WTC11 (cell line): ENCODE data around the gene CAST. TPM values are rescaled to one million over a fixed set of nuclear protein-coding genes. Genes with fewer than 3 reads are reported as not detected.

ENCODE experiments used
- ATAC-seq: fragments of 200-7000 bp; cut with Tn5 transposase; 2 replicates; pipeline ENCODE4 v1.10.0; 2021; ENCODE audit warnings: mild to moderate bottlenecking, moderate library complexity
- CTCF ChIA-PET: fragments of 300-600 bp; sonication (Branson Sonifier 250); formaldehyde crosslinking; loops from one replicate; lab custom pipeline; 2021; ENCODE audit warnings: antibody characterized with exemption; lab: Charles Lee
- POLR2A ChIA-PET: fragments of 350-600 bp; sonication (Branson Sonifier 250); formaldehyde crosslinking; loops from one replicate; lab custom pipeline; 2021; ENCODE audit warnings: antibody characterized with exemption; lab: Charles Lee
- DNase-seq: peaks from one replicate; pipeline ENCODE4 v3.0.0; 2021; ENCODE audit warnings: low spot score
- H3K27ac Mint-ChIP-seq: 2 replicates; pipeline ENCODE4 v1.8.0; 2021; ENCODE audit warnings: mixed read lengths
- H3K27me3 Mint-ChIP-seq: 2 replicates; pipeline ENCODE4 v1.8.0; 2021; ENCODE audit warnings: low read depth, mild to moderate bottlenecking, moderate library complexity, mixed read lengths
- H3K36me3 Mint-ChIP-seq: 2 replicates; pipeline ENCODE4 v1.8.0; 2021; ENCODE audit warnings: mixed read lengths
- H3K4me1 Mint-ChIP-seq: 2 replicates; pipeline ENCODE4 v1.8.0; 2022; ENCODE audit warnings: mixed read lengths
- H3K4me3 Mint-ChIP-seq: 2 replicates; pipeline ENCODE4 v1.8.0; 2021; ENCODE audit warnings: mild to moderate bottlenecking, moderate library complexity, mixed read lengths
- H3K9me3 Mint-ChIP-seq: 2 replicates; pipeline ENCODE4 v1.8.0; 2021; ENCODE audit warnings: mixed read lengths
- AR ChIP-seq: fragments of 250-450 bp; sonication (Bioruptor Pico); IDR thresholded peaks from 2 replicates; pipeline ENCODE4 v1.9.0; 2021; ENCODE audit warnings: mild to moderate bottlenecking
- ATF6 ChIP-seq: sonication (generic); formaldehyde crosslinking; IDR thresholded peaks from 2 replicates; pipeline ENCODE4 v1.8.1; 2023; ENCODE audit warnings: mild to moderate bottlenecking, missing genetic modification reagents
- CBFB ChIP-seq: sonication (generic); formaldehyde crosslinking; IDR thresholded peaks from 2 replicates; pipeline ENCODE4 v1.8.1; 2022; ENCODE audit warnings: mild to moderate bottlenecking, low read depth, missing genetic modification reagents
- CREM ChIP-seq: sonication (generic); formaldehyde crosslinking; IDR thresholded peaks from 2 replicates; pipeline ENCODE4 v1.8.1; 2022; ENCODE audit warnings: mild to moderate bottlenecking, missing genetic modification reagents, moderate library complexity
- EMX1 ChIP-seq: fragments of 250-450 bp; sonication (Bioruptor Pico); IDR thresholded peaks from 2 replicates; pipeline ENCODE4 v1.8.0; 2021; ENCODE audit warnings: mild to moderate bottlenecking
- ETV6 ChIP-seq: sonication (generic); formaldehyde crosslinking; IDR thresholded peaks from 2 replicates; pipeline ENCODE4 v1.8.1; 2022; ENCODE audit warnings: mild to moderate bottlenecking, missing genetic modification reagents
- GABPB1 ChIP-seq: sonication (generic); formaldehyde crosslinking; IDR thresholded peaks from 2 replicates; pipeline ENCODE4 v1.8.1; 2023; ENCODE audit warnings: mild to moderate bottlenecking, missing genetic modification reagents
- GRHL2 ChIP-seq: fragments of 250-450 bp; sonication (Bioruptor Pico); IDR thresholded peaks from 2 replicates; pipeline ENCODE4 v1.8.0; 2022; ENCODE audit warnings: mild to moderate bottlenecking, moderate library complexity; ENCODE audit not compliant: insufficient replicate concordance, severe bottlenecking
- JUN ChIP-seq: sonication (generic); formaldehyde crosslinking; IDR thresholded peaks from 2 replicates; pipeline ENCODE4 v1.8.0; 2023; ENCODE audit warnings: mild to moderate bottlenecking, missing genetic modification reagents
- NR1H2 ChIP-seq: sonication (generic); formaldehyde crosslinking; IDR thresholded peaks from 2 replicates; pipeline ENCODE4 v1.9.0; 2021; ENCODE audit warnings: mild to moderate bottlenecking, moderate library complexity, missing genetic modification reagents
- NR2C2 ChIP-seq: sonication (generic); formaldehyde crosslinking; IDR thresholded peaks from 2 replicates; pipeline ENCODE4 v1.8.0; 2022; ENCODE audit warnings: mild to moderate bottlenecking, missing genetic modification reagents
- TEAD4 ChIP-seq: sonication (generic); formaldehyde crosslinking; IDR thresholded peaks from 2 replicates; pipeline ENCODE4 v1.8.0; 2022; ENCODE audit warnings: mild to moderate bottlenecking, missing genetic modification reagents
- TP53 ChIP-seq: sonication (generic); formaldehyde crosslinking; IDR thresholded peaks from 2 replicates; pipeline ENCODE4 v1.8.1; 2023; ENCODE audit warnings: mild to moderate bottlenecking, missing genetic modification reagents
- ZBTB21 ChIP-seq: sonication (generic); formaldehyde crosslinking; IDR thresholded peaks from 2 replicates; pipeline ENCODE4 v1.8.1; 2023; ENCODE audit warnings: mild to moderate bottlenecking, missing genetic modification reagents, borderline replicate concordance
- ZNF138 ChIP-seq: sonication (generic); formaldehyde crosslinking; conservative IDR thresholded peaks from 2 replicates; pipeline ENCODE4 v1.8.1; 2022; ENCODE audit warnings: mild to moderate bottlenecking, moderate library complexity, missing genetic modification reagents
- ZNF219 ChIP-seq: sonication (generic); formaldehyde crosslinking; IDR thresholded peaks from 2 replicates; pipeline ENCODE4 v1.8.0; 2023; ENCODE audit warnings: missing genetic modification reagents, mild to moderate bottlenecking, borderline replicate concordance
- ZNF671 ChIP-seq: fragments of 250-450 bp; sonication (Bioruptor Pico); IDR thresholded peaks from 2 replicates; pipeline ENCODE4 v1.8.0; 2021; ENCODE audit warnings: mild to moderate bottlenecking
- total RNA-seq: library from RNA; stranded (reverse); gene quantifications from 3 replicates; pipeline ENCODE4 v1.2.3, GENCODE V29; 2021
- TF ChIP-seq, protein P1 (sequence below): sonication (generic); formaldehyde crosslinking; IDR thresholded peaks from 2 replicates; pipeline ENCODE4 v1.8.1; 2023; ENCODE audit warnings: mild to moderate bottlenecking, missing genetic modification reagents, borderline replicate concordance
- TF ChIP-seq, protein P2 (sequence below): sonication (generic); formaldehyde crosslinking; IDR thresholded peaks from 2 replicates; pipeline ENCODE4 v1.8.0; 2022; ENCODE audit warnings: mild to moderate bottlenecking, missing genetic modification reagents
- TF ChIP-seq, protein P3 (sequence below): fragments of 200-600 bp; IDR thresholded peaks from 2 replicates; pipeline ENCODE4 v1.8.0; 2022; ENCODE audit warnings: antibody characterized with exemption
- TF ChIP-seq, protein P4 (sequence below): sonication (generic); formaldehyde crosslinking; conservative IDR thresholded peaks from 2 replicates; pipeline ENCODE4 v1.8.1; 2022; ENCODE audit warnings: mild to moderate bottlenecking, missing genetic modification reagents
- TF ChIP-seq, protein P5 (sequence below): sonication (generic); formaldehyde crosslinking; IDR thresholded peaks from 2 replicates; pipeline ENCODE4 v1.8.1; 2023; ENCODE audit warnings: mild to moderate bottlenecking, moderate library complexity, missing genetic modification reagents

CAST gene
- total RNA-seq, 1 experiment from 2014 or later = 40.0 TPM

DNA sequence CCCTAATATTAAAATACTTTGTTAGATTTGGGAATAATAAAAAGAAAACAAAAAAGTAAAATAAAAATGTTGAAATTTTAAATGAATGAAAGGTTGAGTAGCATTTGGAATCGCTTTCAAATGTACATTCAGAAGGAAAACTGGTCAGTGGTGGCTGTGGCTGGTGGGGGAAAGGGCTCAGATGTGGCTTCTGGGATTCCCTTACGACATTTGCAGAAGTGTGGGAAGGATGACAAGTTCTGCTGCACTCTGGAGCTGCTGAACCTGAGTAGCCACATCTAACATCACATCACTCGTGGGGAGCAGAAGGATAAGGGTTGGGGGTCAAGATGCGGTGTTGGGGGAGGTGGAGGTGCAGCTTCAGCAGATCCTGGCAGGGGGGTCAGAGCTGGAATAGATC lies 25.6 kb upstream of the CAST start (continued):
- no peak for TF ChIP-seq AR
- TF ChIP-seq ZBTB21 (CRISPR knock-in tag) = no peak
- TF ChIP-seq CBFB (CRISPR knock-in tag) = no peak
- no peak for TF ChIP-seq ATF6 (CRISPR knock-in tag)
- TF ChIP-seq ZNF219 (CRISPR knock-in tag) = no peak
- no peak for TF ChIP-seq GRHL2

DNA sequence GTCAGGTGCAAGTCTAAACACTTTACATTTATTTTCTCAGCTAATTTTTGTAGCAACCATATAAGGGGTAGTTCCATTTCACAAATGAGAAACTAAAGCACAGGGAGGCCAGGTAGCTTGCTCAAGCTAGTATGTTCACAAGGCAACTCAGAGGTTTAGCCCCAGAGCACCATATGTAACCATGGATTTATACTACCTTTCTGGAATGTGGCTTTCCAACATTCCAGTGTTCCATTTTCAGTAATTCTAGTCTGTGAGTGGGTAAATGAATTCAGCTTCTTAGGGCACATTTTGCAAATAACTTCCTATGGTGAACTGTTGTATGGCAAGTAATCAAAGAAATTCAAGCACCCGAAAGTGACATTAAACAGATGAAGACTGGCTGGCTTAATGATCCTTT lies 25.0 kb upstream of the CAST start:
- no peak for DNase-seq
- Mint-ChIP-seq H3K27ac (no peak overlapping the region), H3K36me3 (no peaks in the 10 kb centered on the region), H3K4me1 (peaks cover 9% of the 10 kb centered on the region), H3K27me3 (no peaks in the 10 kb centered on the region), H3K9me3 (no peaks in the 10 kb centered on the region), H3K4me3 (no peak overlapping the region)
- no peak for TF ChIP-seq NR2C2
- TF ChIP-seq TP53 (CRISPR knock-in tag) = no peak
- TF ChIP-seq, protein P1, sequence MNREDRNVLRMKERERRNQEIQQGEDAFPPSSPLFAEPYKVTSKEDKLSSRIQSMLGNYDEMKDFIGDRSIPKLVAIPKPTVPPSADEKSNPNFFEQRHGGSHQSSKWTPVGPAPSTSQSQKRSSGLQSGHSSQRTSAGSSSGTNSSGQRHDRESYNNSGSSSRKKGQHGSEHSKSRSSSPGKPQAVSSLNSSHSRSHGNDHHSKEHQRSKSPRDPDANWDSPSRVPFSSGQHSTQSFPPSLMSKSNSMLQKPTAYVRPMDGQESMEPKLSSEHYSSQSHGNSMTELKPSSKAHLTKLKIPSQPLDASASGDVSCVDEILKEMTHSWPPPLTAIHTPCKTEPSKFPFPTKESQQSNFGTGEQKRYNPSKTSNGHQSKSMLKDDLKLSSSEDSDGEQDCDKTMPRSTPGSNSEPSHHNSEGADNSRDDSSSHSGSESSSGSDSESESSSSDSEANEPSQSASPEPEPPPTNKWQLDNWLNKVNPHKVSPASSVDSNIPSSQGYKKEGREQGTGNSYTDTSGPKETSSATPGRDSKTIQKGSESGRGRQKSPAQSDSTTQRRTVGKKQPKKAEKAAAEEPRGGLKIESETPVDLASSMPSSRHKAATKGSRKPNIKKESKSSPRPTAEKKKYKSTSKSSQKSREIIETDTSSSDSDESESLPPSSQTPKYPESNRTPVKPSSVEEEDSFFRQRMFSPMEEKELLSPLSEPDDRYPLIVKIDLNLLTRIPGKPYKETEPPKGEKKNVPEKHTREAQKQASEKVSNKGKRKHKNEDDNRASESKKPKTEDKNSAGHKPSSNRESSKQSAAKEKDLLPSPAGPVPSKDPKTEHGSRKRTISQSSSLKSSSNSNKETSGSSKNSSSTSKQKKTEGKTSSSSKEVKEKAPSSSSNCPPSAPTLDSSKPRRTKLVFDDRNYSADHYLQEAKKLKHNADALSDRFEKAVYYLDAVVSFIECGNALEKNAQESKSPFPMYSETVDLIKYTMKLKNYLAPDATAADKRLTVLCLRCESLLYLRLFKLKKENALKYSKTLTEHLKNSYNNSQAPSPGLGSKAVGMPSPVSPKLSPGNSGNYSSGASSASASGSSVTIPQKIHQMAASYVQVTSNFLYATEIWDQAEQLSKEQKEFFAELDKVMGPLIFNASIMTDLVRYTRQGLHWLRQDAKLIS = no peak
- no peak for TF ChIP-seq GABPB1 (CRISPR knock-in tag)
- TF ChIP-seq CREM (CRISPR knock-in tag) = no peak
- no peak for TF ChIP-seq EMX1
- TF ChIP-seq, protein P2, sequence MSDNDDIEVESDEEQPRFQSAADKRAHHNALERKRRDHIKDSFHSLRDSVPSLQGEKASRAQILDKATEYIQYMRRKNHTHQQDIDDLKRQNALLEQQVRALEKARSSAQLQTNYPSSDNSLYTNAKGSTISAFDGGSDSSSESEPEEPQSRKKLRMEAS (CRISPR knock-in tag) = no peak
- TF ChIP-seq ZNF671 (CRISPR knock-in tag) = no peak
- TF ChIP-seq JUN (CRISPR knock-in tag) = no peak
- TF ChIP-seq, protein P3, sequence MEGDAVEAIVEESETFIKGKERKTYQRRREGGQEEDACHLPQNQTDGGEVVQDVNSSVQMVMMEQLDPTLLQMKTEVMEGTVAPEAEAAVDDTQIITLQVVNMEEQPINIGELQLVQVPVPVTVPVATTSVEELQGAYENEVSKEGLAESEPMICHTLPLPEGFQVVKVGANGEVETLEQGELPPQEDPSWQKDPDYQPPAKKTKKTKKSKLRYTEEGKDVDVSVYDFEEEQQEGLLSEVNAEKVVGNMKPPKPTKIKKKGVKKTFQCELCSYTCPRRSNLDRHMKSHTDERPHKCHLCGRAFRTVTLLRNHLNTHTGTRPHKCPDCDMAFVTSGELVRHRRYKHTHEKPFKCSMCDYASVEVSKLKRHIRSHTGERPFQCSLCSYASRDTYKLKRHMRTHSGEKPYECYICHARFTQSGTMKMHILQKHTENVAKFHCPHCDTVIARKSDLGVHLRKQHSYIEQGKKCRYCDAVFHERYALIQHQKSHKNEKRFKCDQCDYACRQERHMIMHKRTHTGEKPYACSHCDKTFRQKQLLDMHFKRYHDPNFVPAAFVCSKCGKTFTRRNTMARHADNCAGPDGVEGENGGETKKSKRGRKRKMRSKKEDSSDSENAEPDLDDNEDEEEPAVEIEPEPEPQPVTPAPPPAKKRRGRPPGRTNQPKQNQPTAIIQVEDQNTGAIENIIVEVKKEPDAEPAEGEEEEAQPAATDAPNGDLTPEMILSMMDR = no peak
- no peak for TF ChIP-seq ETV6 (CRISPR knock-in tag)
- TF ChIP-seq TEAD4 (CRISPR knock-in tag) = no peak
- no peak for TF ChIP-seq NR1H2 (CRISPR knock-in tag)
- TF ChIP-seq, protein P4, sequence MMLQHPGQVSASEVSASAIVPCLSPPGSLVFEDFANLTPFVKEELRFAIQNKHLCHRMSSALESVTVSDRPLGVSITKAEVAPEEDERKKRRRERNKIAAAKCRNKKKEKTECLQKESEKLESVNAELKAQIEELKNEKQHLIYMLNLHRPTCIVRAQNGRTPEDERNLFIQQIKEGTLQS (CRISPR knock-in tag) = no peak
- TF ChIP-seq ZNF138 (CRISPR knock-in tag) = no peak
- TF ChIP-seq, protein P5, sequence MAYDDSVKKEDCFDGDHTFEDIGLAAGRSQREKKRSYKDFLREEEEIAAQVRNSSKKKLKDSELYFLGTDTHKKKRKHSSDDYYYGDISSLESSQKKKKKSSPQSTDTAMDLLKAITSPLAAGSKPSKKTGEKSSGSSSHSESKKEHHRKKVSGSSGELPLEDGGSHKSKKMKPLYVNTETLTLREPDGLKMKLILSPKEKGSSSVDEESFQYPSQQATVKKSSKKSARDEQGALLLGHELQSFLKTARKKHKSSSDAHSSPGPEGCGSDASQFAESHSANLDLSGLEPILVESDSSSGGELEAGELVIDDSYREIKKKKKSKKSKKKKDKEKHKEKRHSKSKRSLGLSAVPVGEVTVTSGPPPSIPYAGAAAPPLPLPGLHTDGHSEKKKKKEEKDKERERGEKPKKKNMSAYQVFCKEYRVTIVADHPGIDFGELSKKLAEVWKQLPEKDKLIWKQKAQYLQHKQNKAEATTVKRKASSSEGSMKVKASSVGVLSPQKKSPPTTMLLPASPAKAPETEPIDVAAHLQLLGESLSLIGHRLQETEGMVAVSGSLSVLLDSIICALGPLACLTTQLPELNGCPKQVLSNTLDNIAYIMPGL (CRISPR knock-in tag) = no peak
- ChIA-PET POLR2A (no interaction called here), CTCF (no interaction called here)
- no peak for ATAC-seq
